ENCODE measurements around the gene IL17RA. TPM values are rescaled to one million over a fixed set of nuclear protein-coding genes. Genes with fewer than 3 reads are reported as not detected.

Gene IL17RA
- polyA plus RNA-seq, 1 donor from 2014 or later: 0.52 TPM

DNA sequence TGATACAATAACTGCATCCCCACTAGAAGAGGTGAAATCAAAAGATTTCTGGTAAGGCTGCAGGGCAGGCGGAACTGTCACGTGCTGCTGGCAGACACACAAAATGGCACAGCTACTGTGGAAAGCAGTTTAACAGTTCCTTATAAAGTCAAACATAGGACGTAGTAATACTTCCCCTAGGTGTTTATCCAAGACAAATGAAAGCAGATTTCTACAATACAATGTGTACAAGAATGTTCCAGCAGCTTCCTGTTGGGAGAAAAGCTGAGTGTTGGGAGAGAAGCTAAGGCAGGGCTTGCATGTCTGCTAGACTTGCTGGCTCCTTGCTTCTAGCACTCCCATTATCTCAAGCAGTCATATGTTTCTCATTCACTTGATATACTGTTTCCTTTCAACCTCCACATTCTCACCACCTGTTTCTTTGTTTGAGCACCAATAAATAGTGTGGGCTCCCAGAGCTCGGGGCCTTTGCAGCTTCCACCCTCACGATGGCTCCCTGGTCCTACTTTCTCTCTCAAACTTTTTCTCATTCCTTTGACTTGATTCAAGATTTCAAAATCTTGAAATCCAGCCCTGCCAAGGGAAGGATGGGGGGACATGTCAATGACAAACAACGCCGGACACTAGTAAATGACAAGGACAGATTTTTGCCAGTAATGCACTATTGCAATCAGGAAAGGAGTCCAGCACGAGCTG is 21.2 kb upstream of the IL17RA start:
- H2AFZ ChIP-seq (ENCODE audit: low read depth, low read length): no peak overlapping the region
- H3K9ac ChIP-seq (ENCODE audit: low read length): no peak overlapping the region
- H3F3A ChIP-seq (ENCODE audit: insufficient read depth, low read length, poor library complexity, severe bottlenecking): no peaks in the 10 kb centered on the region
- no peaks in the 10 kb centered on the region for H3K79me2 ChIP-seq (replicated peaks; ENCODE audit: insufficient read depth, low read length)
- no peak overlapping the region for H3K4me2 ChIP-seq (ENCODE audit: low read length)
- H3K27me3 ChIP-seq (ENCODE audit: insufficient read depth, low read depth, low read length): no peaks in the 10 kb centered on the region
- no peak for TF ChIP-seq SMC3 (conservative IDR thresholded peaks at IDR 0.05; ENCODE audit: poor library complexity)
- TF ChIP-seq EP300 (conservative IDR thresholded peaks at IDR 0.05; ENCODE audit: poor library complexity, severe bottlenecking): no peak
- no peak for TF ChIP-seq POLR2AphosphoS5 (IDR thresholded peaks at IDR 0.05)
- TF ChIP-seq RAD21 (conservative IDR thresholded peaks at IDR 0.05): no peak
- TF ChIP-seq EZH2 (IDR thresholded peaks at IDR 0.05; ENCODE audit: borderline replicate concordance, insufficient read depth, low read length, poor library complexity, severe bottlenecking): no peak
- TF ChIP-seq MXI1 (conservative IDR thresholded peaks at IDR 0.05; ENCODE audit: poor library complexity, severe bottlenecking): no peak
- TF ChIP-seq, protein P1, sequence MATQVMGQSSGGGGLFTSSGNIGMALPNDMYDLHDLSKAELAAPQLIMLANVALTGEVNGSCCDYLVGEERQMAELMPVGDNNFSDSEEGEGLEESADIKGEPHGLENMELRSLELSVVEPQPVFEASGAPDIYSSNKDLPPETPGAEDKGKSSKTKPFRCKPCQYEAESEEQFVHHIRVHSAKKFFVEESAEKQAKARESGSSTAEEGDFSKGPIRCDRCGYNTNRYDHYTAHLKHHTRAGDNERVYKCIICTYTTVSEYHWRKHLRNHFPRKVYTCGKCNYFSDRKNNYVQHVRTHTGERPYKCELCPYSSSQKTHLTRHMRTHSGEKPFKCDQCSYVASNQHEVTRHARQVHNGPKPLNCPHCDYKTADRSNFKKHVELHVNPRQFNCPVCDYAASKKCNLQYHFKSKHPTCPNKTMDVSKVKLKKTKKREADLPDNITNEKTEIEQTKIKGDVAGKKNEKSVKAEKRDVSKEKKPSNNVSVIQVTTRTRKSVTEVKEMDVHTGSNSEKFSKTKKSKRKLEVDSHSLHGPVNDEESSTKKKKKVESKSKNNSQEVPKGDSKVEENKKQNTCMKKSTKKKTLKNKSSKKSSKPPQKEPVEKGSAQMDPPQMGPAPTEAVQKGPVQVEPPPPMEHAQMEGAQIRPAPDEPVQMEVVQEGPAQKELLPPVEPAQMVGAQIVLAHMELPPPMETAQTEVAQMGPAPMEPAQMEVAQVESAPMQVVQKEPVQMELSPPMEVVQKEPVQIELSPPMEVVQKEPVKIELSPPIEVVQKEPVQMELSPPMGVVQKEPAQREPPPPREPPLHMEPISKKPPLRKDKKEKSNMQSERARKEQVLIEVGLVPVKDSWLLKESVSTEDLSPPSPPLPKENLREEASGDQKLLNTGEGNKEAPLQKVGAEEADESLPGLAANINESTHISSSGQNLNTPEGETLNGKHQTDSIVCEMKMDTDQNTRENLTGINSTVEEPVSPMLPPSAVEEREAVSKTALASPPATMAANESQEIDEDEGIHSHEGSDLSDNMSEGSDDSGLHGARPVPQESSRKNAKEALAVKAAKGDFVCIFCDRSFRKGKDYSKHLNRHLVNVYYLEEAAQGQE (IDR thresholded peaks at IDR 0.05; ENCODE audit: borderline replicate concordance): no peak
- TF ChIP-seq, protein P2, sequence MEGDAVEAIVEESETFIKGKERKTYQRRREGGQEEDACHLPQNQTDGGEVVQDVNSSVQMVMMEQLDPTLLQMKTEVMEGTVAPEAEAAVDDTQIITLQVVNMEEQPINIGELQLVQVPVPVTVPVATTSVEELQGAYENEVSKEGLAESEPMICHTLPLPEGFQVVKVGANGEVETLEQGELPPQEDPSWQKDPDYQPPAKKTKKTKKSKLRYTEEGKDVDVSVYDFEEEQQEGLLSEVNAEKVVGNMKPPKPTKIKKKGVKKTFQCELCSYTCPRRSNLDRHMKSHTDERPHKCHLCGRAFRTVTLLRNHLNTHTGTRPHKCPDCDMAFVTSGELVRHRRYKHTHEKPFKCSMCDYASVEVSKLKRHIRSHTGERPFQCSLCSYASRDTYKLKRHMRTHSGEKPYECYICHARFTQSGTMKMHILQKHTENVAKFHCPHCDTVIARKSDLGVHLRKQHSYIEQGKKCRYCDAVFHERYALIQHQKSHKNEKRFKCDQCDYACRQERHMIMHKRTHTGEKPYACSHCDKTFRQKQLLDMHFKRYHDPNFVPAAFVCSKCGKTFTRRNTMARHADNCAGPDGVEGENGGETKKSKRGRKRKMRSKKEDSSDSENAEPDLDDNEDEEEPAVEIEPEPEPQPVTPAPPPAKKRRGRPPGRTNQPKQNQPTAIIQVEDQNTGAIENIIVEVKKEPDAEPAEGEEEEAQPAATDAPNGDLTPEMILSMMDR (IDR thresholded peaks at IDR 0.05; ENCODE audit: poor library complexity, severe bottlenecking): no peak
- TF ChIP-seq TAF1 (IDR thresholded peaks at IDR 0.05; ENCODE audit: low read depth): no peak
- no peaks in the 10 kb centered on the region for H3K36me3 ChIP-seq (ENCODE audit: insufficient read depth, low read length)
- H3K27ac ChIP-seq (ENCODE audit: low read length): no peak overlapping the region
- H3K9me2 ChIP-seq (ENCODE audit: insufficient read depth, low read length): no peaks in the 10 kb centered on the region
- H3K4me3 ChIP-seq (ENCODE audit: low read length): no peak overlapping the region
- H4K20me1 ChIP-seq (ENCODE audit: insufficient read depth): no peaks in the 10 kb centered on the region
- H3K9me3 ChIP-seq (ENCODE audit: low read length): no peaks in the 10 kb centered on the region

DNA sequence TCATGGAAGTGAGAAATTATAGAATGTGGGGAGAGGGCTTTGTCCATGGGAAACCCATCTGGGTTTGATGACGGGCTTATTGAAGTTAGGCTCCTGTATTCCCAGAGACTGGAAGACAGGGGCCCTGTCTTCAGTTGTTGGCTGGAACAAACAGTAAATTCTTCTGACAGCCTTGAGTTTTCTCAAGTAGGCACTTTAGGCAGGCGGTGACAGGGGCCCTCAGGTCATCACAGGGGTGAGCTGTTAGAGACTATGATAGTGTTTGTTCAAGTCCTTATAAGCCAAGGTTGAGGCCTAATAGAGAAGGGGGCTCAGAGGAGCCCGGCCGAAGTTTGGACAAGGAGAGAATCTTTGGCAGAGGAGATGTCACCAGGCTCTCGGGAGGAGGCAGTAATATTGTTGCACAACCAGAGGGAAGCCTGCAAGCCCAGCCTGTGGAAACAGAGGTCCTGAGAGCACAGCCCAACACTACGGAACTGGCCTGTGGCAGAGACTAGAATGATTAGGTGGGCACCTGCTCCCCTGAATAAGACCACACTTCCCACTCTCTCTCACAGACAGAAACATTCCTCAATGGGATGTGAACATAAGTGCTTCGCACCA is 20.2 kb upstream of the IL17RA start:
- Histone ChIP-seq H3K9me3 (ENCODE audit: low read length) (no peaks in the 10 kb centered on the region), H3K9ac (ENCODE audit: low read length) (no peak overlapping the region), H3K27ac (ENCODE audit: low read length) (no peak overlapping the region), H3K9me2 (ENCODE audit: insufficient read depth, low read length) (no peaks in the 10 kb centered on the region), H3K4me2 (ENCODE audit: low read length) (no peak overlapping the region), H3K79me2 (replicated peaks; ENCODE audit: insufficient read depth, low read length) (no peaks in the 10 kb centered on the region), H3K4me3 (ENCODE audit: low read length) (no peak overlapping the region), H3F3A (ENCODE audit: insufficient read depth, low read length, poor library complexity, severe bottlenecking) (no peaks in the 10 kb centered on the region), H3K27me3 (ENCODE audit: insufficient read depth, low read depth, low read length) (no peaks in the 10 kb centered on the region), H2AFZ (ENCODE audit: low read depth, low read length) (no peak overlapping the region), H3K36me3 (ENCODE audit: insufficient read depth, low read length) (no peaks in the 10 kb centered on the region), H4K20me1 (ENCODE audit: insufficient read depth) (no peaks in the 10 kb centered on the region)
- TF ChIP-seq TAF1 (IDR thresholded peaks at IDR 0.05; ENCODE audit: low read depth): no peak
- TF ChIP-seq, protein P1 (IDR thresholded peaks at IDR 0.05; ENCODE audit: borderline replicate concordance): no peak
- TF ChIP-seq RAD21 (conservative IDR thresholded peaks at IDR 0.05): no peak
- TF ChIP-seq MXI1 (conservative IDR thresholded peaks at IDR 0.05; ENCODE audit: poor library complexity, severe bottlenecking): no peak
- TF ChIP-seq, protein P2 (IDR thresholded peaks at IDR 0.05; ENCODE audit: poor library complexity, severe bottlenecking): no peak
- TF ChIP-seq SMC3 (conservative IDR thresholded peaks at IDR 0.05; ENCODE audit: poor library complexity): no peak
- no peak for TF ChIP-seq POLR2AphosphoS5 (IDR thresholded peaks at IDR 0.05)
- no peak for TF ChIP-seq EP300 (conservative IDR thresholded peaks at IDR 0.05; ENCODE audit: poor library complexity, severe bottlenecking)
- no peak for TF ChIP-seq EZH2 (IDR thresholded peaks at IDR 0.05; ENCODE audit: borderline replicate concordance, insufficient read depth, low read length, poor library complexity, severe bottlenecking)
